Type B pancreatic cell (in vitro differentiated cells): ENCODE measurements around the gene TRAM2. TPM values are rescaled to one million over a fixed set of nuclear protein-coding genes. Genes with fewer than 3 reads are reported as not detected.

ENCODE experiments used
- DNase-seq: peaks from one replicate; pipeline ENCODE4 v3.0.0; 2021; ENCODE audit warnings: mixed read lengths; ENCODE audit not compliant: unreplicated experiment; ENCODE audit errors: extremely low spot score
- H3K27ac Mint-ChIP-seq: 2 replicates; pipeline ENCODE4 v1.8.0; 2021; ENCODE audit warnings: mild to moderate bottlenecking, mixed read lengths
- H3K27me3 Mint-ChIP-seq: 2 replicates; pipeline ENCODE4 v1.8.0; 2021; ENCODE audit warnings: mixed read lengths
- H3K36me3 Mint-ChIP-seq: 2 replicates; pipeline ENCODE4 v1.8.0; 2021; ENCODE audit warnings: mixed read lengths
- H3K4me1 Mint-ChIP-seq: one replicate; pipeline ENCODE4 v1.8.0; 2021; ENCODE audit warnings: mixed read lengths; ENCODE audit not compliant: unreplicated experiment
- H3K4me3 Mint-ChIP-seq: 2 replicates; pipeline ENCODE4 v1.8.0; 2021; ENCODE audit warnings: mild to moderate bottlenecking, mixed read lengths
- H3K9me3 Mint-ChIP-seq: 2 replicates; pipeline ENCODE4 v1.8.0; 2021; ENCODE audit warnings: mixed read lengths
- total RNA-seq: library from RNA; stranded (reverse); gene quantifications from 2 replicates; pipeline ENCODE4 v1.2.1, GENCODE V29; 2021; ENCODE audit warnings: low replicate concordance
- TF ChIP-seq, protein P1 (sequence below): fragments of 200-600 bp; sonication (generic); conservative IDR thresholded peaks from 2 replicates; pipeline ENCODE4 v1.5.0; 2021; ENCODE audit warnings: antibody characterized with exemption, mild to moderate bottlenecking

Gene TRAM2
- total RNA-seq, 1 donor from 2014 or later, result 23.0 TPM

- peaks cover 24% of the 10 kb centered on the region for H3K36me3 Mint-ChIP-seq
- H3K4me3 Mint-ChIP-seq, result no peak overlapping the region
- no peak for DNase-seq
- H3K27me3 Mint-ChIP-seq, result no peaks in the 10 kb centered on the region
- peaks cover 12% of the 10 kb centered on the region for H3K4me1 Mint-ChIP-seq
- H3K27ac Mint-ChIP-seq, result no peak overlapping the region
- TF ChIP-seq, protein P1, sequence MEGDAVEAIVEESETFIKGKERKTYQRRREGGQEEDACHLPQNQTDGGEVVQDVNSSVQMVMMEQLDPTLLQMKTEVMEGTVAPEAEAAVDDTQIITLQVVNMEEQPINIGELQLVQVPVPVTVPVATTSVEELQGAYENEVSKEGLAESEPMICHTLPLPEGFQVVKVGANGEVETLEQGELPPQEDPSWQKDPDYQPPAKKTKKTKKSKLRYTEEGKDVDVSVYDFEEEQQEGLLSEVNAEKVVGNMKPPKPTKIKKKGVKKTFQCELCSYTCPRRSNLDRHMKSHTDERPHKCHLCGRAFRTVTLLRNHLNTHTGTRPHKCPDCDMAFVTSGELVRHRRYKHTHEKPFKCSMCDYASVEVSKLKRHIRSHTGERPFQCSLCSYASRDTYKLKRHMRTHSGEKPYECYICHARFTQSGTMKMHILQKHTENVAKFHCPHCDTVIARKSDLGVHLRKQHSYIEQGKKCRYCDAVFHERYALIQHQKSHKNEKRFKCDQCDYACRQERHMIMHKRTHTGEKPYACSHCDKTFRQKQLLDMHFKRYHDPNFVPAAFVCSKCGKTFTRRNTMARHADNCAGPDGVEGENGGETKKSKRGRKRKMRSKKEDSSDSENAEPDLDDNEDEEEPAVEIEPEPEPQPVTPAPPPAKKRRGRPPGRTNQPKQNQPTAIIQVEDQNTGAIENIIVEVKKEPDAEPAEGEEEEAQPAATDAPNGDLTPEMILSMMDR, result no peak
- H3K9me3 Mint-ChIP-seq, result no peaks in the 10 kb centered on the region
Measured at GRCh38 chr6:52494298-52495072, 82.4 kb downstream of the TRAM2 start.

GRCh38 chr6:52493669-52494068 lies 83.2 kb downstream of the TRAM2 start:
- H3K27ac Mint-ChIP-seq, result no peak overlapping the region

GRCh38 chr6:52491203-52492069 lies 85.4 kb downstream of the TRAM2 start:
- DNase-seq, result no peak
- Mint-ChIP-seq H3K4me1 (peaks cover 4% of the 10 kb centered on the region), H3K27me3 (no peaks in the 10 kb centered on the region), H3K4me3 (no peak overlapping the region), H3K27ac (no peak overlapping the region), H3K9me3 (no peaks in the 10 kb centered on the region), H3K36me3 (peaks cover 25% of the 10 kb centered on the region)
- TF ChIP-seq, protein P1, result no peak

More at GRCh38 chr6:52493669-52494068, 83.2 kb downstream of the TRAM2 start:
- Mint-ChIP-seq H3K4me1 (peaks cover 12% of the 10 kb centered on the region), H3K27me3 (no peaks in the 10 kb centered on the region), H3K36me3 (peaks cover 27% of the 10 kb centered on the region), H3K4me3 (no peak overlapping the region), H3K9me3 (no peaks in the 10 kb centered on the region)
- no peak for DNase-seq
- TF ChIP-seq, protein P1, result no peak

- Mint-ChIP-seq H3K36me3 (peaks cover 19% of the 10 kb centered on the region), H3K27ac (no peak overlapping the region), H3K27me3 (no peaks in the 10 kb centered on the region), H3K9me3 (no peaks in the 10 kb centered on the region), H3K4me3 (no peak overlapping the region), H3K4me1 (no peaks in the 10 kb centered on the region)
- TF ChIP-seq, protein P1, result no peak
- DNase-seq, result no peak
Measured at GRCh38 chr6:52489881-52490280, 87.0 kb downstream of the TRAM2 start.

GRCh38 chr6:52483671-52484003 lies 93.2 kb downstream of the TRAM2 start:
- DNase-seq, result no peak

More at GRCh38 chr6:52483671-52484003, 93.2 kb downstream of the TRAM2 start:
- no peak overlapping the region for H3K4me3 Mint-ChIP-seq
- no peaks in the 10 kb centered on the region for H3K27me3 Mint-ChIP-seq
- TF ChIP-seq, protein P1, result no peak
- H3K36me3 Mint-ChIP-seq, result peaks cover 24% of the 10 kb centered on the region
- peaks cover 4% of the 10 kb centered on the region for H3K4me1 Mint-ChIP-seq
- no peak overlapping the region for H3K27ac Mint-ChIP-seq
- no peaks in the 10 kb centered on the region for H3K9me3 Mint-ChIP-seq
